Activated T-cell treated with anti-CD3 and anti-CD28 coated beads, Interleukin-2, amount 50 U/mL, for 72 hours (primary cell): ENCODE data around the gene ADARB2. TPM values are rescaled to one million over a fixed set of nuclear protein-coding genes. Genes with fewer than 3 reads are reported as not detected.

Experiments
- ATAC-seq, 2 donors: fragments of 150-1000 bp; cut with Tn5 transposase; replicated peaks in 1 of 2; 2 replicates each; pipeline ENCODE4 v1.10.0; 2021; ENCODE audit warnings: moderate library complexity in 2 of 2, mild to moderate bottlenecking in 1 of 2
- DNase-seq, 2 donors: peaks; one replicate each; pipeline ENCODE4 v3.0.0; 2021 to 2022; ENCODE audit warnings: mixed read lengths in 1 of 2
- H3K27ac Mint-ChIP-seq: one replicate; pipeline ENCODE4 v1.8.0; 2022; ENCODE audit warnings: mild to moderate bottlenecking, moderate library complexity, mixed read lengths
- H3K27me3 Mint-ChIP-seq: one replicate; pipeline ENCODE4 v1.8.0; 2022; ENCODE audit warnings: low read depth, mixed read lengths
- H3K36me3 Mint-ChIP-seq, 2 donors: one replicate each; pipeline ENCODE4 v1.8.0; 2022; ENCODE audit warnings: mixed read lengths in 2 of 2, mild to moderate bottlenecking in 1 of 2; ENCODE audit not compliant: insufficient read depth in 2 of 2
- H3K4me1 Mint-ChIP-seq: one replicate; pipeline ENCODE4 v1.8.0; 2022; ENCODE audit warnings: low read depth, mixed read lengths
- H3K4me3 Mint-ChIP-seq, 2 donors: one replicate each; pipeline ENCODE4 v1.8.0; 2022; ENCODE audit warnings: mild to moderate bottlenecking in 2 of 2, mixed read lengths in 2 of 2, moderate library complexity in 2 of 2
- H3K9me3 Mint-ChIP-seq, 2 donors: one replicate each; pipeline ENCODE4 v1.8.0; 2022; ENCODE audit warnings: mixed read lengths in 2 of 2
- total RNA-seq, 2 donors: library from RNA; stranded (reverse); gene quantifications; one replicate each; pipeline ENCODE4 v1.2.3, GENCODE V29; 2022

ADARB2 gene
- total RNA-seq, 2 donors from 2014 or later, result 0.60 to 2.0 TPM

GRCh38 chr10:1523221-1523620 is 214.1 kb downstream of the ADARB2 start:
- no peaks in the 10 kb centered on the region for H3K36me3 Mint-ChIP-seq
- H3K9me3 Mint-ChIP-seq, result no peaks in the 10 kb centered on the region
- no peaks in the 10 kb centered on the region for H3K27me3 Mint-ChIP-seq
- H3K4me3 Mint-ChIP-seq, result no peak overlapping the region
- no peaks in the 10 kb centered on the region for H3K4me1 Mint-ChIP-seq
- DNase-seq, result no peak
- no peak for ATAC-seq
- H3K27ac Mint-ChIP-seq, result no peak overlapping the region

DNA sequence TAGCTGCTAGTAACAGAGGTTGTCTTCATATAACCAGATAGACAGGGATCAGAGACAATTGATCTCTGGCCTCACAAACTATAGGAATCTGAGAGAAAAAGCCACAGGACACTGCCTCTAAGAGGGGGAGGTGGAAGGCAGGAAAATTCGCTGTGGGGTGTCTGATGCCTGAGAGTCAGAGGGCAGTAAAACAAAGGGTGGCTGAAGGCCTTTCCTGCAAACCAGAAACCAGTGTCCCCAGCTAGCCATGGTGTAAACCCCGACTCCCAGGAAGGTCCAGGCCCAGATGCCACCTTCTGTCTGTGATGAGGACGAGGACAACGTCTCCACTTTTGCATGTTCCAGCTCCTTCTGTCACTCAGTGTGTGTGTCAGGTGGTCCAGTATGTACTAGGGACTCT is 215.1 kb downstream of the ADARB2 start:
- Mint-ChIP-seq H3K27ac (no peak overlapping the region), H3K9me3 (no peaks in the 10 kb centered on the region)
- no peak for ATAC-seq

GRCh38 chr10:1521741-1522140 is 215.6 kb downstream of the ADARB2 start:
- no peaks in the 10 kb centered on the region for H3K27me3 Mint-ChIP-seq
- no peak for ATAC-seq
- no peaks in the 10 kb centered on the region for H3K9me3 Mint-ChIP-seq
- no peaks in the 10 kb centered on the region for H3K36me3 Mint-ChIP-seq
- no peak overlapping the region for H3K4me3 Mint-ChIP-seq
- DNase-seq, result no peak
- H3K4me1 Mint-ChIP-seq, result no peaks in the 10 kb centered on the region
- no peak overlapping the region for H3K27ac Mint-ChIP-seq

More for the DNA sequence above, 215.1 kb downstream of the ADARB2 start:
- no peaks in the 10 kb centered on the region for H3K36me3 Mint-ChIP-seq
- H3K4me1 Mint-ChIP-seq, result no peaks in the 10 kb centered on the region
- no peaks in the 10 kb centered on the region for H3K27me3 Mint-ChIP-seq
- H3K4me3 Mint-ChIP-seq, result no peak overlapping the region
- DNase-seq, result no peak

DNA sequence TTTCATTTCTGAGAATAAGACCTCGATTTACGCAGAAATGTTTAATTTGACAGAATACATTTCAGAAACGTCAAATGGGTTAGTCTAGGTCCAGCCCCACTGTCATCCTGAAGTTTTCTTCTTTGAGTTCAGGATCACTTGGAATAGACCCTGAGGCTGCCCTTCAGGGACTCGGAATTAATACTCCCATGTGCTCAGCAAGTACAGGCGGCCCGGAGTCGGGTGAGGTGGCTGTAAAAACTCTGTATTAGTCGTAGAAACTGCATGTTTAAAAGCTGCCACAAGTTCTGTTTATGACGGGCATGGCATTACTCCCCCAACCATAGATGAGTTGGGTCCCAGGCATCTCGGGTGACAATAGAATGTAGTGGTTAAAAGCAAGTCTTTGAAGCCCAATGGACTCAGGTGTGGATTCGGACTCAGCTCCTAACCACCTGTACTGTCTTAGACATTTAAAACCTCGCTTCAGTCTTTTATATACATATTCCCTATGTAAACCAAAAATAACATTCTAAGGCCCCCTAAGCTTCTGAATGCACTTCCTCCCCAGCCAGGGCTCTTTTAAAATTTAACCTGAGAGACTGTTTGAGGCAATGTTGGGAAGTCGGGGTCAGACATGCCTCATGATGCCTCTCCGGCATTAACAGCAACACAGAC is 216.3 kb downstream of the ADARB2 start:
- Mint-ChIP-seq H3K9me3 (no peaks in the 10 kb centered on the region), H3K27me3 (no peaks in the 10 kb centered on the region), H3K4me3 (no peak overlapping the region), H3K4me1 (no peaks in the 10 kb centered on the region), H3K27ac (no peak overlapping the region), H3K36me3 (no peaks in the 10 kb centered on the region)
- ATAC-seq, result no peak
- no peak for DNase-seq

- no peaks in the 10 kb centered on the region for H3K36me3 Mint-ChIP-seq
- no peaks in the 10 kb centered on the region for H3K27me3 Mint-ChIP-seq
- H3K9me3 Mint-ChIP-seq, result no peaks in the 10 kb centered on the region
- H3K27ac Mint-ChIP-seq, result no peak overlapping the region
- DNase-seq (no peak), ATAC-seq (no peak)
- no peak overlapping the region for H3K4me3 Mint-ChIP-seq
- no peaks in the 10 kb centered on the region for H3K4me1 Mint-ChIP-seq
These were observed 217.9 kb downstream of the ADARB2 start for GRCh38 chr10:1519391-1519790.

DNA sequence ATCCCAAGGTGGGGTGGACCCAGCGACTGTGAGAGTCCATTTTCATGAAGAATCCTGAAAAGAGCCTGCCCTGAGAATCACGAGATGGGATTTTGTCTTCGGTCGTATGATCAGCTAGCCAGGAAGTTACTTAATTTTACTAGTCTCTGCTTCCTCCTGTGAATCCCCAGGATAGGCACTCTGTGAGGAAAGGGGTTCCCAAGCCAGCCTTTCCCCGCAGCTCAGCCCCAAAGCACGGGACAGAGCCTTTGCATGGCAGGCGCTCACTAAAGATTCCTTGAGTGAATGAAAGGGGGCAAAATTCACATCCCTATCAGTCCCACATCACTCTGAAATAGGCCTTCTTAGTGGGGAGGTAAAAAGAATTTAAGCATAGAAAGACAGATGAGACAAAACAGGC is 219.6 kb downstream of the ADARB2 start:
- no peak overlapping the region for H3K4me3 Mint-ChIP-seq
- no peak for DNase-seq
- no peak for ATAC-seq
- H3K27ac Mint-ChIP-seq, result no peak overlapping the region
- no peaks in the 10 kb centered on the region for H3K36me3 Mint-ChIP-seq
- H3K9me3 Mint-ChIP-seq, result no peaks in the 10 kb centered on the region
- H3K4me1 Mint-ChIP-seq, result no peaks in the 10 kb centered on the region
- H3K27me3 Mint-ChIP-seq, result no peaks in the 10 kb centered on the region

- Mint-ChIP-seq H3K27ac (no peak overlapping the region), H3K36me3 (no peaks in the 10 kb centered on the region), H3K4me3 (no peak overlapping the region), H3K4me1 (no peaks in the 10 kb centered on the region), H3K9me3 (no peaks in the 10 kb centered on the region), H3K27me3 (no peaks in the 10 kb centered on the region)
- DNase-seq (no peak), ATAC-seq (no peak)
These were observed 220.7 kb downstream of the ADARB2 start for GRCh38 chr10:1516492-1517165.

DNA sequence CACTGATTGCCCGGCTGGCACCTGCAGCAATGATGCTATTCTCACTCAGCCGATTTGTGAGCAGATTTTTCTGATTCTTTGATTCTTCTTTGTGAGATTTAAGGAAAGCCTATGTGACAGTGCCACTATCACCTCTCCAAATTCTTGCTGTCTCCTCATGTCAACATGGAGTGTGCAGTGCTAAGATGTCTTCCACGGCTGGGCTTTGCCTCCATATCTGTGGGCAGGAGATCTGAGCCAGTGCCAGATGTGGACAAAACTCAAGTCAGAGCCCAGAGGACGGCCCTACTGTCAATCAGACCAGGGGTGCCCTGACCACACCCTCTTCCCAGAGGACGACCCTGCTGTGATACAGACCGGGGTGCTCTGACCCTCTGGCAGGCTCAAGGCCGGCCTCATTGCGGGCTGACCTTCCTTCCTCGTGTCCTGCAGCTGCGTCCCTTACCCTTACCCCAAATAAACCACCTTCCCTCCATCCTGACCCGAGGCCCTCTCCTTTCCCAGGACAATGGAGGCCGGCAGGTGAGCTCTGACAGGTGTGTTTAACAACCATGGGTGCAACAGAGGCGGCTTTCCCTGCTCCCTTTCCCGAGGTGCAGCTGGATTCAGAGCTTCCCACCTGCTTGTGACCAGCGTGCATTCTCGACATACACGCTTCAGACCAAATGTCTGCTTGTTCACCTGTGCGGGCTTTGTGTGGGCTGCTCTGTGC is 221.4 kb downstream of the ADARB2 start:
- Mint-ChIP-seq H3K4me1 (no peaks in the 10 kb centered on the region), H3K4me3 (no peak overlapping the region), H3K9me3 (peaks cover 0 to 2% of the 10 kb centered on the region in 2 donors), H3K27me3 (no peaks in the 10 kb centered on the region), H3K36me3 (no peaks in the 10 kb centered on the region), H3K27ac (no peak overlapping the region)
- DNase-seq (no peak), ATAC-seq (no peak)

GRCh38 chr10:1515121-1515779 is 222.1 kb downstream of the ADARB2 start:
- Mint-ChIP-seq H3K9me3 (peaks cover 0 to 2% of the 10 kb centered on the region in 2 donors), H3K4me1 (no peaks in the 10 kb centered on the region), H3K4me3 (no peak overlapping the region), H3K27me3 (no peaks in the 10 kb centered on the region), H3K27ac (no peak overlapping the region), H3K36me3 (no peaks in the 10 kb centered on the region)
- no peak for ATAC-seq
- no peak for DNase-seq

- DNase-seq (no peak), ATAC-seq (no peak)
- no peaks in the 10 kb centered on the region for H3K4me1 Mint-ChIP-seq
- peaks cover 0 to 2% of the 10 kb centered on the region in 2 donors for H3K9me3 Mint-ChIP-seq
- H3K27ac Mint-ChIP-seq, result no peak overlapping the region
- no peaks in the 10 kb centered on the region for H3K27me3 Mint-ChIP-seq
- no peak overlapping the region for H3K4me3 Mint-ChIP-seq
- H3K36me3 Mint-ChIP-seq, result no peaks in the 10 kb centered on the region
These were observed 222.6 kb downstream of the ADARB2 start for GRCh38 chr10:1514681-1515080.

- no peak overlapping the region for H3K27ac Mint-ChIP-seq
- H3K4me1 Mint-ChIP-seq, result no peaks in the 10 kb centered on the region
- no peak for DNase-seq
- no peaks in the 10 kb centered on the region for H3K27me3 Mint-ChIP-seq
- no peak for ATAC-seq
- no peak overlapping the region for H3K4me3 Mint-ChIP-seq
- H3K36me3 Mint-ChIP-seq, result no peaks in the 10 kb centered on the region
- H3K9me3 Mint-ChIP-seq, result peaks cover 0 to 2% of the 10 kb centered on the region in 2 donors
These were observed 224.1 kb downstream of the ADARB2 start for GRCh38 chr10:1513221-1513620.

- no peaks in the 10 kb centered on the region for H3K27me3 Mint-ChIP-seq
- H3K36me3 Mint-ChIP-seq, result no peaks in the 10 kb centered on the region
- peaks cover 4 to 6% of the 10 kb centered on the region in 2 donors for H3K9me3 Mint-ChIP-seq
- no peak for ATAC-seq
- DNase-seq, result no peak
- H3K27ac Mint-ChIP-seq, result no peak overlapping the region
- no peak overlapping the region for H3K4me3 Mint-ChIP-seq
- no peaks in the 10 kb centered on the region for H3K4me1 Mint-ChIP-seq
These were observed 228.3 kb downstream of the ADARB2 start for GRCh38 chr10:1509011-1509530.

GRCh38 chr10:1508096-1508495 is 229.2 kb downstream of the ADARB2 start:
- Mint-ChIP-seq H3K27ac (no peak overlapping the region), H3K36me3 (no peaks in the 10 kb centered on the region), H3K9me3 (peaks cover 4 to 6% of the 10 kb centered on the region in 2 donors), H3K4me3 (no peak overlapping the region), H3K27me3 (no peaks in the 10 kb centered on the region), H3K4me1 (no peaks in the 10 kb centered on the region)
- DNase-seq (no peak), ATAC-seq (no peak)
